ENCODE results near the gene ACBD7. TPM values are rescaled to one million over a fixed set of nuclear protein-coding genes. Genes with fewer than 3 reads are reported as not detected.
A peak's percentile ranks its signal among the peaks of the same experiment; 100 is the strongest.

ACBD7 gene
- total RNA-seq, 4 donors from 2014 or later = 0.70 to 1.1 TPM; not detected in 2

DNA sequence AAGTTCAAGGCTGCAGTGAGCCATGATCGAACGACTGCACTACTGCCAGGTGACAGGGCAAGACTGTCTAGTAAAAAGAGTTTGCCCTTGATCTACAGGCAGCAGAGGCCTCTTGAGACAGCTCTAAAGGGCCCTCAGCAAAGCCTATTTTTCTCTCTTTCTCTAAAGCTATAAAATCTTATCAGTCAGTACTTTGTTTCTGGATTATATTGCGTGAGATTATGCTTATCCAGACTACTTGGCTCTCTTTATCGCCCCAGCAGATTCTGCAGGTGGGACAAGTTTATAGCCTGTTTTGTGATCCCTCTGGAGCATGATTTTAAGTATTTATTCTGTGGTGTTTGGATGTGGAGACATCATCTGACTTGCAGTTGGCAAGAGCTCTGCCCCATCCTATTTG, 11.3 kb upstream of the ACBD7 start:
- no peak for DNase-seq
- Histone ChIP-seq H3K27ac (no peak overlapping the region), H3K36me3 (peaks cover 0 to 37% (median 0%) of the 10 kb centered on the region in 3 donors)

DNA sequence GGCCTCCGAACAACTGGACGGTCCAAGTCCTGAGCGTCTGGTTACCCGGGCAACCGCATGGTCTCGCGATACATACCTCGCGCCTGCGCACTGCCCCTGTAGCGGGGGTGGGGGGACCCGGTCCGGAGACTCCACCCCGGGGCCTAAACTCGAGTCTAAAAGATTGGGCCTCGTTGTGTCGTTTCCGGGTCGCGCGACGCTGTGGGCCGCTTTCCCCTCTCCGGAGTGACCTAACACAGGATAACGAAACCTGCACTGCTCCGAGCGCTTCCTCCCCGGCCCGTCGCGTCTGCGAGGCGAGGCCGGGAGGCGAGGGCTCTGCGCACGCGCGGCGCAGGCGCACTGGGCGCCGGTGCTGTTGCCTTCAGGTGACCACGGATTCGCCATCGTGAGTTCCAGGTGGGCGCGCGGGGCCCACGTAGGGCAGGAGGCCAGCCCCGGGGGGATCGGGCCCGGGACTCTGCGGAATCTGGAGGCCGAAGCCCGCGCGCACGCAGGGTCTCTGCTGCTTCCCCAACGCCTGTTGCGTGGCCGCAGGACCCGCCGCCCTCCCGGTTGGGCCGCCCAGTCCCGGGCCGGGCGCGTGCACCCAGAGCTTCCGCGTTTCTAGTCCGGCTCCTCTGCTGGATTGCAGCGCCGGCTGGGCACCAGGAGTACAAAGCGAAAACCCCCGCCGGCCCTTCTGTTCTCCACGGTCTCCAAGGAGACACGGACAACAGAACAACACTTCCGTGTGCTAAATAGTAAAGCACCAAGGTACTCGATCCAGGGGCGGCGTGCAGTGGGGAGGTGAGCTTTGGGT, 8.6 kb upstream of the ACBD7 start, which contains the start of gene RPP38:
RPP38 (plus strand) TSS at position 345 of the 802 bp plus-strand sequence. CDS start 5,960 bp downstream, outside the sequence.
- peak within 1 kb of the TSS; percentile 90 to 96 (median 92) for H3K27ac ChIP-seq
- H3K9me3 ChIP-seq = no peaks in the 10 kb centered on the region
- H3K27me3 ChIP-seq = no peaks in the 10 kb centered on the region
- peak; percentile 77 to 82 for TF ChIP-seq POLR2A (IDR thresholded peaks at IDR 0.05)
- TF ChIP-seq, protein P1, sequence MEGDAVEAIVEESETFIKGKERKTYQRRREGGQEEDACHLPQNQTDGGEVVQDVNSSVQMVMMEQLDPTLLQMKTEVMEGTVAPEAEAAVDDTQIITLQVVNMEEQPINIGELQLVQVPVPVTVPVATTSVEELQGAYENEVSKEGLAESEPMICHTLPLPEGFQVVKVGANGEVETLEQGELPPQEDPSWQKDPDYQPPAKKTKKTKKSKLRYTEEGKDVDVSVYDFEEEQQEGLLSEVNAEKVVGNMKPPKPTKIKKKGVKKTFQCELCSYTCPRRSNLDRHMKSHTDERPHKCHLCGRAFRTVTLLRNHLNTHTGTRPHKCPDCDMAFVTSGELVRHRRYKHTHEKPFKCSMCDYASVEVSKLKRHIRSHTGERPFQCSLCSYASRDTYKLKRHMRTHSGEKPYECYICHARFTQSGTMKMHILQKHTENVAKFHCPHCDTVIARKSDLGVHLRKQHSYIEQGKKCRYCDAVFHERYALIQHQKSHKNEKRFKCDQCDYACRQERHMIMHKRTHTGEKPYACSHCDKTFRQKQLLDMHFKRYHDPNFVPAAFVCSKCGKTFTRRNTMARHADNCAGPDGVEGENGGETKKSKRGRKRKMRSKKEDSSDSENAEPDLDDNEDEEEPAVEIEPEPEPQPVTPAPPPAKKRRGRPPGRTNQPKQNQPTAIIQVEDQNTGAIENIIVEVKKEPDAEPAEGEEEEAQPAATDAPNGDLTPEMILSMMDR (IDR thresholded peaks at IDR 0.05) = no peak
- peak; percentile 90 to 97 (median 97) for DNase-seq
- peaks cover 0 to 10% (median 0%) of the 10 kb centered on the region in 3 donors for H3K36me3 ChIP-seq
- H3K4me3 ChIP-seq = peak within 1 kb of the TSS; percentile 80 to 94 (median 85)
- peaks cover 0 to 26% (median 3%) of the 10 kb centered on the region in 4 donors for H3K4me1 ChIP-seq

More for the DNA sequence above, 11.3 kb upstream of the ACBD7 start:
- Histone ChIP-seq H3K9me3 (no peaks in the 10 kb centered on the region), H3K27me3 (no peaks in the 10 kb centered on the region), H3K4me3 (no peak overlapping the region), H3K4me1 (peaks cover 0 to 26% (median 3%) of the 10 kb centered on the region in 4 donors)
- TF ChIP-seq, protein P1 (IDR thresholded peaks at IDR 0.05) = no peak
- TF ChIP-seq POLR2A (IDR thresholded peaks at IDR 0.05) = no peak

DNA sequence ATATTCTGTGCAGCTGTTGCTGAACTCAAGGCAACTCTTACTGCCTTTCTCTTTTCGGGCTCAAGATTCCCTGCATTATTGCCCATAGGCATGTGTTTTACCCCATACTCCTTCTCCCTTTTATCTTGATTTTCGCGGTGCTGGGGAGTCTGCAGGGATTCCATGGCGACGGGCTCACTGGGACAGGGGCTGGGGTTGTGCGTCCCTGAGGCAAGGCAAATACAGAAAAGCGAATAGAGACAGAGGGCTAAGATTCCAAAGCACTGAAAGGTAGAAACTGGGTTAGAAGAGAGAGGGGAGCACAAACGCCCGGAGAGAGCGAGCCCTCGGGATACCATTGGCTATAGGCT, 8.1 kb upstream of the ACBD7 start:
- Histone ChIP-seq H3K9me3 (no peaks in the 10 kb centered on the region), H3K36me3 (peaks cover 0 to 4% (median 0%) of the 10 kb centered on the region in 3 donors), H3K4me1 (peaks cover 0 to 26% (median 3%) of the 10 kb centered on the region in 4 donors), H3K27me3 (no peaks in the 10 kb centered on the region), H3K27ac (peak overlapping the region; percentile 90 to 96 (median 92)), H3K4me3 (peak overlapping the region; percentile 80 to 94 (median 85))
- DNase-seq = no peak
- TF ChIP-seq, protein P1 (IDR thresholded peaks at IDR 0.05) = no peak
- no peak for TF ChIP-seq POLR2A (IDR thresholded peaks at IDR 0.05)

DNA sequence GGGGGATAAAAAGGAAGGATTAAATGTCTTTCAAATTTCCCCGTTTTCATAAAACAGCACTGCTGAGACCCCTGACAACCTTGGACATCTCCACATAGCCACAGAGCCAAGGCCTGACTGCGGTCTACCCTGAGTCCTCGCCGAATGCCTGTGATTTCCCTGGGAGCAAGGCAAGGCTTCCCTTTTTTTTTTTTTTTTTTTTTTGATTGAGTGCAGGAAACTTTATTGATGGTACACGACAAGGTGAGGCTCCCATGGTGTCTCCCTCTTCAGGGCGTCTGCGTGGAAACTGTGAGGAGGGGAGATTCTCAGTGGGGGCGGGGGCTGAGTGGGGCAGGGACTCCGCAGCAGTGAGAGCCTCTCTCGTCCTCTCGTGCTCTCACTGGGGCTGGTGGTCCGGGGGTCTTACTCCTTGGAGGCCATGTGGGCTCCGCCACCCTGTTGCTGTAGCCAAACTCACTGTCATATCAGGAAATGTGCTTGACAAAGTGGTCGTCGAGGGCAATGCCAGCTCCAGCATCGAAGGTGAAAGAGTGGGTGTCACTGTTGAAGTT, 4.4 kb upstream of the ACBD7 start:
- no peak for DNase-seq
- Histone ChIP-seq H3K4me1 (peaks cover 0 to 11% (median 0%) of the 10 kb centered on the region in 4 donors), H3K36me3 (no peaks in the 10 kb centered on the region), H3K4me3 (no peak overlapping the region), H3K9me3 (no peaks in the 10 kb centered on the region), H3K27ac (no peak overlapping the region), H3K27me3 (no peaks in the 10 kb centered on the region)
- TF ChIP-seq, protein P1 (IDR thresholded peaks at IDR 0.05) = no peak

DNA sequence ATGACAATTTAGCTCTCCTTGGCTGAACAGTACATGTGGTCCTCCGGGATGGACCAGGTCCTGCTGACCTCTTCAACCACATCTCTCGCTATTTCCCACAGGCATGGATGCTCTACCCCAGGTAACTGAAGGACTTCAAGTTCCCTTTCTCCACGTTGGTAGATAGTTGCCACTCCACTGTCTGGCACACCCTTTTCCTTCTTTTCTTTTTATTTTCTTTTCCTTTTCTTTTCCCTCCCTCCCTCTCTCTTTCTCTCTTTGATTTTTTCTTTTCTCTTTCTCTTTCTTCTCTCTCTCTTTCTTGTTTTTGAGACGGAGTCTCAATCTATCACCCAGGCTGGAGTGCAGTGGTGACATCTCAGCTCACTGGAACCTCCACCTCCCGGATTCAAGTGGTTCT, 2.8 kb upstream of the ACBD7 start:
- no peaks in the 10 kb centered on the region for H3K27me3 ChIP-seq
- peaks cover 0 to 8% (median 0%) of the 10 kb centered on the region in 4 donors for H3K4me1 ChIP-seq
- H3K4me3 ChIP-seq = no peak overlapping the region
- H3K9me3 ChIP-seq = no peaks in the 10 kb centered on the region
- H3K27ac ChIP-seq = no peak overlapping the region
- no peak for DNase-seq
- no peak for TF ChIP-seq POLR2A (IDR thresholded peaks at IDR 0.05)
- TF ChIP-seq, protein P1 (IDR thresholded peaks at IDR 0.05) = no peak
- H3K36me3 ChIP-seq = no peaks in the 10 kb centered on the region
